Ovary (tissue), 9 donors: Measurements from ENCODE around the gene CTDP1. TPM values are rescaled to one million over a fixed set of nuclear protein-coding genes. Genes with fewer than 3 reads are reported as not detected.

ENCODE experiments used
- DNase-seq, 5 donors: peaks; one replicate each; pipeline ENCODE4 v3.0.0-alpha.2; 2019 to 2020
- H3K27ac ChIP-seq, 2 donors: fragments of 200-600 bp; one replicate each; pipeline versions ENCODE4 v1.5.1 to v1.8.0; 2019 to 2022
- H3K27me3 ChIP-seq: fragments of 200-600 bp; one replicate; pipeline ENCODE4 v1.8.0; 2022
- H3K36me3 ChIP-seq: fragments of 200-600 bp; sonication (generic); one replicate; pipeline ENCODE4 v1.5.1; 2019
- H3K4me1 ChIP-seq: one replicate; pipeline ENCODE4 v1.8.1; 2013; ENCODE audit warnings: mild to moderate bottlenecking, moderate library complexity; ENCODE audit not compliant: insufficient read depth
- H3K4me3 ChIP-seq: fragments of 200-600 bp; sonication (generic); one replicate; pipeline ENCODE4 v1.5.1; 2017
- H3K9me3 ChIP-seq, 2 donors: fragments of 200-600 bp in 1 of 2; sonication (generic) in 1 of 2; one replicate each; pipeline versions ENCODE4 v1.5.1 to v1.8.1; 2013 to 2019; ENCODE audit warnings: mild to moderate bottlenecking in 1 of 2, moderate library complexity in 1 of 2
- CTCF ChIP-seq, 3 donors: fragments of 450-650 bp in 2 of 3; fragments of 200-600 bp in 1 of 3; IDR thresholded peaks; one replicate each; pipeline versions ENCODE4 v1.5.1 to v1.8.0; 2016 to 2022; ENCODE audit warnings: antibody characterized with exemption in 3 of 3, mild to moderate bottlenecking in 1 of 3
- EP300 ChIP-seq: sonication (generic); formaldehyde crosslinking; IDR thresholded peaks from one replicate; pipeline ENCODE4 v1.6.1; 2017; ENCODE audit warnings: antibody characterized with exemption
- POLR2A ChIP-seq: fragments of 450-650 bp; IDR thresholded peaks from one replicate; pipeline ENCODE4 v1.6.1; 2017; ENCODE audit warnings: antibody characterized with exemption, mild to moderate bottlenecking, moderate library complexity
- WGBS, 3 donors: extraction: QIAGEN DNeasy Blood & Tissue Kit in 1 of 3; methylation state at CpG; one replicate each; pipeline versions ENCODE4 v1.1.5 to v1.1.7; 2013 to 2017; 5-methylcytosine and 5-hydroxymethylcytosine counted together
- intact Hi-C, 4 donors: fragments of 100-400 bp; cut with DNase I; formaldehyde crosslinking; loops; one replicate each; pipeline versions ENCODE4 v1.11.0 to v1.15.1; 2022 to 2023
- polyA plus RNA-seq, 2 donors: library from polyadenylated mRNA; stranded (reverse); fragments of 200-250 nt in 1 of 2; fragments of 350-450 nt in 1 of 2; fragmentation: Illumina TruSeq in 1 of 2; extraction: RNeasy Lipid Tissue Mini Kit (QIAGEN cat#74804) in 1 of 2; gene quantifications; one replicate each; pipeline ENCODE4 v1.2.3, GENCODE V29; 2013 to 2014
- total RNA-seq, 7 donors: library from RNA; depleted of rRNA in 2 of 7; stranded (reverse); fragments of >200 nt in 2 of 7; fragmentation: NEBNext Ultra II Directional in 3 of 7; extraction: Animal tissue kit (Norgen Biotek cat#: 25700) in 3 of 7; gene quantifications; one replicate each; pipeline versions ENCODE4 v1.1.0 to v1.2.4, GENCODE V29; 2016 to 2023
- donor health status: DM: no; HTN: no; CAD: no; lungs with moderate emphysema.
- donor health status: DM: no; HTN: no; CAD: no.
- donor health status: Bipolar disorder and iron deficiency.
- donor health status: DM: yes; HTN: yes; CAD: no.
- donor health status: DM: no; HTN: no; CAD: no.
- donor health status: DM: yes; HTN: yes; CAD: no.

The CTDP1 gene
- total and polyA plus RNA-seq, 9 donors = 2.5 to 15.2 (median 11.2) TPM

DNA sequence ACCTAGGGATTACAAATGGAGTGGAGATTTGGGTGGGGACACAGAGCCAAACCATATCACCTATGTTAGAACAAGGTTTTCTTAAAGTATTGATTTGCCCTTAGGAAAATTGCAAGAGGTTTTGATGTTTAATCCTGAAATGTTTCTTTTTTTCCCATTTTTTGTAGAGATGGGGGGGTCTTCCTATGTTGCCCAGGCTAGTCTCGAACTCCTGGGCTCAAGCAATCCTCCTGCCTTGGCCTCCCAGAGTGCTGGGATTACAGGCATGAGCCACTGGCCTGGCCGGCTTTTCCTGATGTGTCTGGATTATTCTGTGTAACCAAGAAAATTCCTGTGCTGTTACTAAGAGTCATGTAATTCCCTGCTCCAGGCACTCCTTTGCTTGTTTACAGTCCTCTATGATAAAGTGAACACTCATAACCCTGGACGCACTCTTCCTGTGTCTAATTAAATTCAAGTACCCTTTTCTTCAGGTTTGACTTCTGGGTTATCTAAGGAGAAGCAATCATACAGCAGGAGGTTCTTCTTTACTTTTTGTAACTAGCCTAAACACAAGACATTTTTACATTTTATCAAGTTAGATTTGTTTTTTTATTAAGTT lies 15.0 kb upstream of the CTDP1 start:
- no peaks in the 10 kb centered on the region for H3K9me3 ChIP-seq
- no peaks in the 10 kb centered on the region for H3K36me3 ChIP-seq
- H3K27ac ChIP-seq = no peak overlapping the region
- WGBS, 3 donors = 45 to 62% (median 51%) methylated on average over 3 of the region's 3 CpGs
- no peak overlapping the region for H3K4me3 ChIP-seq
- intact Hi-C loops = no loop called here
- no peak for DNase-seq
- H3K4me1 ChIP-seq = no peaks in the 10 kb centered on the region
- no peaks in the 10 kb centered on the region for H3K27me3 ChIP-seq
- TF ChIP-seq CTCF (IDR thresholded peaks at IDR 0.05) (no peak), POLR2A (no peak), EP300 (no peak)

DNA sequence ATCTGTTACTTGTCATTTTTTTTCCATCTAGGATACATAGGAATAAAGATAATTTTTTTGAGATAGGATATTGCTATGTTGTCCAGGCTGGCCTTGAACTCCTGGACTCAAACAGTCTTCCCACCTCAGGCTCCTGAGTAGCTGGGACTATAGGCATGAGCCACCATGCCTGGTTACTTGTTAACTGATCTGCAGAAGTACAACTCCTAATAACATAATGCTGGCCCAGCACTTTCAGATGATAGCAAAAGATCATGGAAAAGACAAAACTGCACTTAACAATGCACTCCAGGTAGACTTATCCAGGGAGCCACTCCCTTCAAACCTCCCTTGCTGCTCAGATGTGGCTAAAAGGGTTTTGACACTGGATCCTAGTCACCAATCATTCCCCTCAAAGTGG lies 11.4 kb upstream of the CTDP1 start:
- intact Hi-C loops = no loop called here
- Histone ChIP-seq H3K4me1 (no peaks in the 10 kb centered on the region), H3K27me3 (no peaks in the 10 kb centered on the region), H3K4me3 (no peak overlapping the region), H3K27ac (no peak overlapping the region), H3K36me3 (no peaks in the 10 kb centered on the region), H3K9me3 (no peaks in the 10 kb centered on the region)
- TF ChIP-seq EP300 (no peak), POLR2A (no peak), CTCF (IDR thresholded peaks at IDR 0.05) (no peak)
- DNase-seq = no peak

DNA sequence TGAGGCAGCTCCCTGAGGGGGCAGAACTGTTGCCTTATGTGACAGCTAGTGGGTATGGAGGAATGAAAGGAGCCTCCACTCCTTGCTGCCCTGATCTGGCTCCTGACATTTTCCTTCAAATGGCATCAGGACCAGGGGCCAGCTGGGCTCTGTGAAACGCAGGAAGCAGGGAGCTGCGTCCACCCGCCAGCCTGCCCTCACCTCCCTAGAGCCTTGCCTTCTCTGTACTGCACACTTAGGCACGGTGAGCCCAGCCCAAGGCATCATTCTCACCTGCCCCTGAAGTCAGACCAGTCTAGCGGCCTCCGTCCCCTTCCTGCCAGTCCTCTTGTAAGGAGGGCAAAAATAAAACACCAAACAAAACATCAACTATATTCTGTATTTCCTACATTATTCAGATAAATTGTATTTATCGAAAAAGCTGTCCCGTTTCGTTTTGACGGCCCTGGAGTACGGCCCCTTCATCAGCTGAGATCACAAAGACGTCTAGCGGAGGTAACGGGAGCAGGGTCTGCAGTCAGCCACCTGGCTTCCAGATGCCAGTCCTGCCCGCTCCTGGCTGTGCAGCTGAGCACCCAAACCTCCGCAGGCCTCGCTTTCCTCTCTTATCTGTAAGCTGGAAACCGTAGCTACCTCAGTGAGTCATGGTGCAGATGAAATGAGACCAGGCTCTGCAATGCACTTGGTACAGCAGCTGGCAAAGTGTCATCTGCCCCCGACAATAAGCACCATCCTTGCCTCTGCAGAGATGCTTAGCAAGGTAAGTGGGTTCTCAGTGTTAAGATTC lies 6.9 kb upstream of the CTDP1 start:
- Histone ChIP-seq H3K4me3 (no peak overlapping the region), H3K36me3 (no peaks in the 10 kb centered on the region), H3K27me3 (no peaks in the 10 kb centered on the region), H3K9me3 (no peaks in the 10 kb centered on the region), H3K27ac (no peak overlapping the region), H3K4me1 (peaks cover 2% of the 10 kb centered on the region)
- intact Hi-C loops = loop anchor here in 1 of 4 donors (10.0 kb wide), 1 partner anchor 608 kb away; the partner anchor contains the start of gene ATP9B
- DNase-seq = no peak
- no peak for TF ChIP-seq POLR2A
- no peak for TF ChIP-seq CTCF (IDR thresholded peaks at IDR 0.05)
- no peak for TF ChIP-seq EP300
- WGBS, 3 donors = 75 to 85% (median 83%) methylated on average over 19 of the region's 19 CpGs

- H3K27me3 ChIP-seq = no peaks in the 10 kb centered on the region
- WGBS, 3 donors = 87 to 90% (median 88%) methylated on average over 6 of the region's 6 CpGs
- H3K9me3 ChIP-seq = no peaks in the 10 kb centered on the region
- no peak overlapping the region for H3K4me3 ChIP-seq
- intact Hi-C loops = loop anchor here in 1 of 4 donors (10.0 kb wide), 1 partner anchor 612 kb away; the partner anchor contains the start of gene ATP9B
- no peaks in the 10 kb centered on the region for H3K36me3 ChIP-seq
- peaks cover 12% of the 10 kb centered on the region for H3K4me1 ChIP-seq
- no peak overlapping the region for H3K27ac ChIP-seq
- TF ChIP-seq EP300 = no peak
- no peak for TF ChIP-seq CTCF (IDR thresholded peaks at IDR 0.05)
- TF ChIP-seq POLR2A = no peak
- DNase-seq = no peak
These were observed 2.4 kb upstream of the CTDP1 start for GRCh38 chr18:79677221-79677620.
